H9 (cell line): ENCODE measurements around the gene R3HCC1L. TPM values are rescaled to one million over a fixed set of nuclear protein-coding genes. Genes with fewer than 3 reads are reported as not detected.

ENCODE experiments used
- DNase-seq: peaks from one replicate; pipeline ENCODE4 v3.0.0-alpha.2; 2017
- H2AFZ ChIP-seq: one replicate; pipeline ENCODE4 v1.6.1; 2013; ENCODE audit warnings: mild to moderate bottlenecking, low read length, control low read depth, moderate library complexity
- H2AK5ac ChIP-seq: 2 replicates; pipeline ENCODE4 v1.6.1; 2013; ENCODE audit warnings: low read length, control low read depth, mixed read lengths; ENCODE audit not compliant: insufficient read length
- H2BK120ac ChIP-seq: one replicate; pipeline ENCODE4 v1.6.1; 2013; ENCODE audit warnings: low read depth, mild to moderate bottlenecking, low read length, control low read depth, inconsistent platforms; ENCODE audit not compliant: poor library complexity, severe bottlenecking
- H2BK12ac ChIP-seq: 2 replicates; pipeline ENCODE4 v1.6.1; 2013; ENCODE audit warnings: low read length, control low read depth, mixed read lengths, low read depth; ENCODE audit not compliant: insufficient read length
- H2BK15ac ChIP-seq: 2 replicates; pipeline ENCODE4 v1.6.1; 2013; ENCODE audit warnings: low read depth, low read length, control low read depth
- H2BK20ac ChIP-seq: one replicate; pipeline ENCODE4 v1.6.1; 2013; ENCODE audit warnings: low read depth, mild to moderate bottlenecking, low read length, control low read depth, inconsistent platforms; ENCODE audit not compliant: poor library complexity, severe bottlenecking
- H2BK5ac ChIP-seq: 2 replicates; pipeline ENCODE4 v1.6.1; 2013; ENCODE audit warnings: low read length, control low read depth, mixed read lengths; ENCODE audit not compliant: insufficient read length
- H3K14ac ChIP-seq: 2 replicates; pipeline ENCODE4 v1.6.1; 2013; ENCODE audit warnings: low read length, control low read depth; ENCODE audit not compliant: insufficient read depth
- H3K18ac ChIP-seq: 2 replicates; pipeline ENCODE4 v1.6.1; 2013; ENCODE audit warnings: low read depth, mild to moderate bottlenecking, mixed read lengths, low read length, control low read depth; ENCODE audit not compliant: insufficient read length
- H3K23ac ChIP-seq: 2 replicates; pipeline ENCODE4 v1.6.1; 2013; ENCODE audit warnings: low read length, control low read depth, mixed read lengths, low read depth; ENCODE audit not compliant: insufficient read length
- H3K23me2 ChIP-seq: 2 replicates; pipeline ENCODE4 v1.6.1; 2013; ENCODE audit warnings: low read depth, mild to moderate bottlenecking, mixed read lengths, low read length, control low read depth; ENCODE audit not compliant: insufficient read length, poor library complexity, severe bottlenecking
- H3K27ac ChIP-seq: 2 replicates; pipeline ENCODE4 v1.5.1; 2013; ENCODE audit warnings: low read length, control low read depth, mixed read lengths, low read depth; ENCODE audit not compliant: insufficient read length
- H3K27me3 ChIP-seq: 2 replicates; pipeline ENCODE4 v1.6.1; 2013; ENCODE audit warnings: low read length, control low read depth, inconsistent platforms; ENCODE audit not compliant: insufficient read depth
- H3K4ac ChIP-seq: 2 replicates; pipeline ENCODE4 v1.6.1; 2013; ENCODE audit warnings: low read depth, mild to moderate bottlenecking, control low read depth, inconsistent platforms, low read length, moderate library complexity
- H3K4me1 ChIP-seq: 2 replicates; pipeline ENCODE4 v1.6.1; 2013; ENCODE audit warnings: low read length, control low read depth, inconsistent platforms; ENCODE audit not compliant: insufficient read depth
- H3K4me2 ChIP-seq: 2 replicates; pipeline ENCODE4 v1.6.1; 2013; ENCODE audit warnings: low read length, control low read depth, mixed read lengths; ENCODE audit not compliant: insufficient read length, insufficient read depth
- H3K56ac ChIP-seq: 2 replicates; pipeline ENCODE4 v1.6.1; 2013; ENCODE audit warnings: low read depth, mild to moderate bottlenecking, mixed read lengths, low read length, control low read depth; ENCODE audit not compliant: insufficient read length
- H3K79me1 ChIP-seq: 2 replicates; pipeline ENCODE4 v1.6.1; 2013; ENCODE audit warnings: low read depth, mild to moderate bottlenecking, moderate library complexity, low read length, control low read depth, inconsistent platforms; ENCODE audit not compliant: insufficient read depth, poor library complexity, severe bottlenecking
- H3K79me2 ChIP-seq: 2 replicates; pipeline ENCODE4 v1.6.1; 2013; ENCODE audit warnings: low read length, control low read depth, inconsistent platforms; ENCODE audit not compliant: insufficient read depth
- H3K9ac ChIP-seq: 2 replicates; pipeline ENCODE4 v1.6.1; 2013; ENCODE audit warnings: low read length, control low read depth, mixed read lengths; ENCODE audit not compliant: insufficient read length; ENCODE audit errors: extremely low read depth
- H3K9me3 ChIP-seq: one replicate; pipeline ENCODE4 v1.6.1; 2013; ENCODE audit warnings: low read depth, low read length, inconsistent platforms; ENCODE audit not compliant: control insufficient read depth
- H3T11ph ChIP-seq: one replicate; pipeline ENCODE4 v1.6.1; 2013; ENCODE audit warnings: mild to moderate bottlenecking, low read length, control low read depth, inconsistent platforms
- H4K20me1 ChIP-seq: one replicate; pipeline ENCODE4 v1.6.1; 2013; ENCODE audit not compliant: control insufficient read depth, insufficient read length, insufficient read depth
- H4K5ac ChIP-seq: 2 replicates; pipeline ENCODE4 v1.6.1; 2013; ENCODE audit warnings: low read depth, mild to moderate bottlenecking, mixed read lengths, low read length, control low read depth; ENCODE audit not compliant: insufficient read length
- H4K8ac ChIP-seq: replicated peaks from 2 replicates; pipeline ENCODE4 v1.6.1; 2013; ENCODE audit warnings: low read length, control low read depth, mixed read lengths, low read depth; ENCODE audit not compliant: insufficient read length
- H4K91ac ChIP-seq: 2 replicates; pipeline ENCODE4 v1.6.1; 2013; ENCODE audit warnings: low read depth, mild to moderate bottlenecking, moderate library complexity, mixed read lengths, low read length, control low read depth; ENCODE audit not compliant: insufficient read length
- H3K27ac Mint-ChIP-seq, 3 experiments: 2 replicates in 2 of 3; 3 replicates in 1 of 3; pipeline ENCODE4 v1.8.0; 2020 to 2021; ENCODE audit warnings: mixed read lengths in 3 of 3, mild to moderate bottlenecking in 1 of 3, moderate library complexity in 1 of 3
- H3K27me3 Mint-ChIP-seq: 2 replicates; pipeline ENCODE4 v1.8.0; 2021; ENCODE audit warnings: low read depth, mild to moderate bottlenecking, moderate library complexity, mixed read lengths
- H3K36me3 Mint-ChIP-seq, 3 experiments: 2 replicates in 2 of 3; 3 replicates in 1 of 3; pipeline ENCODE4 v1.8.0; 2020 to 2021; ENCODE audit warnings: low read depth in 3 of 3, mixed read lengths in 3 of 3; ENCODE audit not compliant: insufficient read depth in 1 of 3
- H3K4me1 Mint-ChIP-seq, 2 experiments: 2 replicates each; pipeline ENCODE4 v1.8.0; 2020; ENCODE audit warnings: mixed read lengths in 2 of 2
- H3K4me3 Mint-ChIP-seq, 2 experiments: 2 replicates in 1 of 2; 3 replicates in 1 of 2; pipeline ENCODE4 v1.8.0; 2020 to 2021; ENCODE audit warnings: mild to moderate bottlenecking in 2 of 2, mixed read lengths in 2 of 2, moderate library complexity in 1 of 2
- H3K9me3 Mint-ChIP-seq, 2 experiments: 2 replicates in 1 of 2; 3 replicates in 1 of 2; pipeline ENCODE4 v1.8.0; 2020; ENCODE audit warnings: mild to moderate bottlenecking in 2 of 2, mixed read lengths in 2 of 2, moderate library complexity in 1 of 2
- WGBS: extraction: QIAGEN DNeasy Blood & Tissue Kit; methylation state at CpG from one replicate; pipeline ENCODE4 v1.1.7; 2013; ENCODE audit warnings: missing lambda C conversion rate, low lambda C conversion rate, mixed read lengths; ENCODE audit not compliant: insufficient read length; ENCODE audit errors: extremely low coverage; 5-methylcytosine and 5-hydroxymethylcytosine counted together
- total RNA-seq: library from RNA; stranded (reverse); gene quantifications from 2 replicates; pipeline ENCODE4 v1.2.1, GENCODE V29; 2021
- TF ChIP-seq, protein P1 (sequence below): fragments of 200-600 bp; sonication (generic); conservative IDR thresholded peaks from 3 replicates; pipeline ENCODE4 v1.8.0; 2021; ENCODE audit warnings: antibody characterized with exemption, mild to moderate bottlenecking

The R3HCC1L gene
- total RNA-seq, 1 experiment from 2014 or later, result 18.5 TPM

- no CpG with 5 or more reads among the region's 75 CpGs for WGBS
- H3K79me2 ChIP-seq, result no peaks in the 10 kb centered on the region
- no peak within 1 kb of the TSS for H4K5ac ChIP-seq
- H4K8ac ChIP-seq, result no peak within 1 kb of the TSS
- H3T11ph ChIP-seq, result no peak within 1 kb of the TSS
- no peaks in the 10 kb centered on the region for H3K9me3 ChIP-seq
- no peaks in the 10 kb centered on the region for H3K9me3 Mint-ChIP-seq
- peaks cover 55% of the 10 kb centered on the region for H3K27me3 Mint-ChIP-seq
- no peaks in the 10 kb centered on the region for H3K23me2 ChIP-seq
- no peak within 1 kb of the TSS for H2BK120ac ChIP-seq
- no peak within 1 kb of the TSS for H2BK15ac ChIP-seq
- H3K56ac ChIP-seq, result no peak within 1 kb of the TSS
- peak within 1 kb of the TSS; percentile 1; the same call in 1 of the 2 replicates for H3K14ac ChIP-seq
- no peak within 1 kb of the TSS for H3K27ac ChIP-seq
- no peak within 1 kb of the TSS for H2AK5ac ChIP-seq
- H3K79me1 ChIP-seq, result no peaks in the 10 kb centered on the region
- H2BK5ac ChIP-seq, result no peak within 1 kb of the TSS
- H3K27me3 ChIP-seq, result no peaks in the 10 kb centered on the region
- H3K36me3 Mint-ChIP-seq, result no peaks in the 10 kb centered on the region
- H3K4me1 ChIP-seq, result peaks cover 5% of the 10 kb centered on the region; the same call in 1 of the 2 replicates
- peaks cover 41 to 51% of the 10 kb centered on the region in 2 experiments for H3K4me1 Mint-ChIP-seq
- peak within 1 kb of the TSS; percentile 69 to 80 for H3K4me3 Mint-ChIP-seq
- H3K18ac ChIP-seq, result no peak within 1 kb of the TSS
- H2AFZ ChIP-seq, result no peak within 1 kb of the TSS
- TF ChIP-seq, protein P1, sequence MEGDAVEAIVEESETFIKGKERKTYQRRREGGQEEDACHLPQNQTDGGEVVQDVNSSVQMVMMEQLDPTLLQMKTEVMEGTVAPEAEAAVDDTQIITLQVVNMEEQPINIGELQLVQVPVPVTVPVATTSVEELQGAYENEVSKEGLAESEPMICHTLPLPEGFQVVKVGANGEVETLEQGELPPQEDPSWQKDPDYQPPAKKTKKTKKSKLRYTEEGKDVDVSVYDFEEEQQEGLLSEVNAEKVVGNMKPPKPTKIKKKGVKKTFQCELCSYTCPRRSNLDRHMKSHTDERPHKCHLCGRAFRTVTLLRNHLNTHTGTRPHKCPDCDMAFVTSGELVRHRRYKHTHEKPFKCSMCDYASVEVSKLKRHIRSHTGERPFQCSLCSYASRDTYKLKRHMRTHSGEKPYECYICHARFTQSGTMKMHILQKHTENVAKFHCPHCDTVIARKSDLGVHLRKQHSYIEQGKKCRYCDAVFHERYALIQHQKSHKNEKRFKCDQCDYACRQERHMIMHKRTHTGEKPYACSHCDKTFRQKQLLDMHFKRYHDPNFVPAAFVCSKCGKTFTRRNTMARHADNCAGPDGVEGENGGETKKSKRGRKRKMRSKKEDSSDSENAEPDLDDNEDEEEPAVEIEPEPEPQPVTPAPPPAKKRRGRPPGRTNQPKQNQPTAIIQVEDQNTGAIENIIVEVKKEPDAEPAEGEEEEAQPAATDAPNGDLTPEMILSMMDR, result no peak
- no peak for DNase-seq
- H4K20me1 ChIP-seq, result no peaks in the 10 kb centered on the region
- no peak within 1 kb of the TSS for H3K27ac Mint-ChIP-seq
- H2BK20ac ChIP-seq, result no peak within 1 kb of the TSS
- H3K4ac ChIP-seq, result no peak within 1 kb of the TSS
- no peak within 1 kb of the TSS for H3K23ac ChIP-seq
- H3K9ac ChIP-seq, result no peak within 1 kb of the TSS
- no peak within 1 kb of the TSS for H2BK12ac ChIP-seq
- H3K4me2 ChIP-seq, result peak within 1 kb of the TSS; percentile 11
- no peak within 1 kb of the TSS for H4K91ac ChIP-seq
These were observed 133.6 kb downstream of the R3HCC1L start, which contains the start of gene LOXL4 for GRCh38 chr10:98267894-98268693. LOXL4 (minus strand) TSS chr10:98268194; CDS start chr10:98263019, 5,175 bp downstream.
